CD4-positive, alpha-beta T cell (primary cell): Measurements from ENCODE around the gene SFRP5. TPM values are rescaled to one million over a fixed set of nuclear protein-coding genes. Genes with fewer than 3 reads are reported as not detected.

Experiments used
- ATAC-seq: fragments of 200-7000 bp; cut with Tn5 transposase; one replicate; pipeline ENCODE4 v1.10.0; 2022; ENCODE audit warnings: mild to moderate bottlenecking; ENCODE audit not compliant: poor library complexity
- CTCF ChIA-PET: fragments of 350-600 bp; sonication (Branson Sonifier 250); formaldehyde crosslinking; loops from one replicate; lab custom pipeline; 2021; ENCODE audit warnings: antibody characterized with exemption, inconsistent platforms; lab: Charles Lee
- POLR2A ChIA-PET: fragments of 350-600 bp; sonication (Branson Sonifier 250); formaldehyde crosslinking; loops from one replicate; lab custom pipeline; 2021; ENCODE audit warnings: antibody characterized with exemption, inconsistent platforms; lab: Charles Lee
- DNase-seq, 14 experiments: peaks; one replicate each; pipeline ENCODE4 v3.0.0-alpha.2; 2013 to 2020; ENCODE audit warnings: mixed read lengths in 2 of 14
- H3K27ac ChIP-seq, 2 donors: one replicate each; pipeline versions ENCODE4 v1.5.1 to v1.7.0; 2013; ENCODE audit warnings: low read length in 2 of 2, low read depth in 1 of 2, mild to moderate bottlenecking in 1 of 2
- H3K27me3 ChIP-seq, 2 experiments: 1 replicate in 1 of 2; 2 replicates in 1 of 2; pipeline versions ENCODE4 v1.6.1 to v1.7.0; 2013; ENCODE audit warnings: low read length in 2 of 2, control low read depth in 1 of 2, mild to moderate bottlenecking in 1 of 2, moderate library complexity in 1 of 2; ENCODE audit not compliant: insufficient read depth in 2 of 2, control insufficient read depth in 1 of 2
- H3K36me3 ChIP-seq: one replicate; pipeline ENCODE4 v1.6.1; 2013; ENCODE audit warnings: low read length, control low read depth; ENCODE audit not compliant: insufficient read depth
- H3K4me1 ChIP-seq: one replicate; pipeline ENCODE4 v1.6.1; 2013; ENCODE audit warnings: low read length, control low read depth; ENCODE audit not compliant: insufficient read depth
- H3K4me3 ChIP-seq: one replicate; pipeline ENCODE4 v1.5.1; 2013; ENCODE audit warnings: mild to moderate bottlenecking, low read length, moderate library complexity
- H3K9me3 ChIP-seq, 2 experiments: 1 replicate in 1 of 2; 2 replicates in 1 of 2; pipeline versions ENCODE4 v1.6.1 to v1.7.0; 2013; ENCODE audit warnings: low read length in 2 of 2, mild to moderate bottlenecking in 2 of 2, control low read depth in 1 of 2, moderate library complexity in 1 of 2; ENCODE audit not compliant: control insufficient read depth in 1 of 2, insufficient read depth in 1 of 2
- H3K27ac Mint-ChIP-seq: one replicate; pipeline ENCODE4 v1.8.0; 2020; ENCODE audit warnings: mixed read lengths
- H3K27me3 Mint-ChIP-seq: one replicate; pipeline ENCODE4 v1.8.0; 2021; ENCODE audit warnings: mixed read lengths
- H3K36me3 Mint-ChIP-seq: one replicate; pipeline ENCODE4 v1.8.0; 2021; ENCODE audit warnings: low read depth, mixed read lengths
- H3K4me1 Mint-ChIP-seq: one replicate; pipeline ENCODE4 v1.8.0; 2021; ENCODE audit warnings: low read depth, mixed read lengths
- H3K4me3 Mint-ChIP-seq: one replicate; pipeline ENCODE4 v1.8.0; 2020; ENCODE audit warnings: mild to moderate bottlenecking, mixed read lengths
- H3K9me3 Mint-ChIP-seq: one replicate; pipeline ENCODE4 v1.8.0; 2020; ENCODE audit warnings: mixed read lengths
- intact Hi-C, 2 experiments: fragments of 100-400 bp; cut with DNase I in 1 of 2; cut with micrococcal nuclease in 1 of 2; formaldehyde crosslinking; loops; one replicate each; pipeline versions ENCODE4 v1.15.1 to v1.9.0; 2023 to 2025; cut with DNase I, micrococcal nuclease
- total RNA-seq, 174 experiments: library from RNA in 2 of 174; stranded (reverse) in 2 of 174; gene quantifications; one replicate each; pipeline ENCODE4 v1.2.3 and lab custom pipeline; 2021 to 2026
- TF ChIP-seq, protein P1 (sequence below): fragments of 200-600 bp; IDR thresholded peaks from one replicate; pipeline ENCODE4 v1.8.0; 2022; ENCODE audit warnings: antibody characterized with exemption, mild to moderate bottlenecking

SFRP5 gene
- total RNA-seq, 2 experiments from 2014 or later = not detected

DNA sequence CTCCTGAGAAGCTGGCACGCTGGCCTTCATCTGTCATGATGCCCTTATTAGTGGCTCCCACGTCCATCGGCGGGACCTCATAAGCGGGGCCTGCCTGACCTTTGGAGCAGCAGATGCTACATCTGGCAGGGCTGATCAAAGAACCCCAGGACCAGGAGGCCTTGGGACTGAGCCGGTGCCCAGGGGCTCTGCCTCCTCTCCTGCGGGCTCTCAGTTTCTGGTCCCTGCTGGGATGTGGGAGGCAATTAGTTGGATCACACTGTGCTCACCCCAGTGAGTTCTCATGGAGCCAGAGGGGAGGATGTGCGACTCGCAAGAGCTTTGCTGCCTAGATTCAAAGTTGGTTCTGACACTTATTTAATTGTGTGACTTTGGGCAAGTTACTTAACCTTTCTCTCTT lies 28.7 kb upstream of the SFRP5 start:
- no peak overlapping the region for H3K27ac ChIP-seq
- TF ChIP-seq, protein P1, sequence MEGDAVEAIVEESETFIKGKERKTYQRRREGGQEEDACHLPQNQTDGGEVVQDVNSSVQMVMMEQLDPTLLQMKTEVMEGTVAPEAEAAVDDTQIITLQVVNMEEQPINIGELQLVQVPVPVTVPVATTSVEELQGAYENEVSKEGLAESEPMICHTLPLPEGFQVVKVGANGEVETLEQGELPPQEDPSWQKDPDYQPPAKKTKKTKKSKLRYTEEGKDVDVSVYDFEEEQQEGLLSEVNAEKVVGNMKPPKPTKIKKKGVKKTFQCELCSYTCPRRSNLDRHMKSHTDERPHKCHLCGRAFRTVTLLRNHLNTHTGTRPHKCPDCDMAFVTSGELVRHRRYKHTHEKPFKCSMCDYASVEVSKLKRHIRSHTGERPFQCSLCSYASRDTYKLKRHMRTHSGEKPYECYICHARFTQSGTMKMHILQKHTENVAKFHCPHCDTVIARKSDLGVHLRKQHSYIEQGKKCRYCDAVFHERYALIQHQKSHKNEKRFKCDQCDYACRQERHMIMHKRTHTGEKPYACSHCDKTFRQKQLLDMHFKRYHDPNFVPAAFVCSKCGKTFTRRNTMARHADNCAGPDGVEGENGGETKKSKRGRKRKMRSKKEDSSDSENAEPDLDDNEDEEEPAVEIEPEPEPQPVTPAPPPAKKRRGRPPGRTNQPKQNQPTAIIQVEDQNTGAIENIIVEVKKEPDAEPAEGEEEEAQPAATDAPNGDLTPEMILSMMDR = no peak
- H3K27me3 Mint-ChIP-seq = no peaks in the 10 kb centered on the region
- ATAC-seq (no peak), DNase-seq (no peak)
- H3K36me3 Mint-ChIP-seq = no peaks in the 10 kb centered on the region
- no peaks in the 10 kb centered on the region for H3K36me3 ChIP-seq
- ChIA-PET POLR2A (no interaction called here), CTCF (no interaction called here)
- H3K9me3 ChIP-seq = peaks cover 4 to 13% of the 10 kb centered on the region in 2 experiments
- peaks cover 22% of the 10 kb centered on the region for H3K4me1 ChIP-seq
- intact Hi-C loops = no loop called here
- H3K9me3 Mint-ChIP-seq = no peaks in the 10 kb centered on the region
- no peak overlapping the region for H3K4me3 Mint-ChIP-seq
- peaks cover 24% of the 10 kb centered on the region for H3K4me1 Mint-ChIP-seq
- H3K4me3 ChIP-seq = no peak overlapping the region
- no peaks in the 10 kb centered on the region for H3K27me3 ChIP-seq
- H3K27ac Mint-ChIP-seq = no peak overlapping the region

DNA sequence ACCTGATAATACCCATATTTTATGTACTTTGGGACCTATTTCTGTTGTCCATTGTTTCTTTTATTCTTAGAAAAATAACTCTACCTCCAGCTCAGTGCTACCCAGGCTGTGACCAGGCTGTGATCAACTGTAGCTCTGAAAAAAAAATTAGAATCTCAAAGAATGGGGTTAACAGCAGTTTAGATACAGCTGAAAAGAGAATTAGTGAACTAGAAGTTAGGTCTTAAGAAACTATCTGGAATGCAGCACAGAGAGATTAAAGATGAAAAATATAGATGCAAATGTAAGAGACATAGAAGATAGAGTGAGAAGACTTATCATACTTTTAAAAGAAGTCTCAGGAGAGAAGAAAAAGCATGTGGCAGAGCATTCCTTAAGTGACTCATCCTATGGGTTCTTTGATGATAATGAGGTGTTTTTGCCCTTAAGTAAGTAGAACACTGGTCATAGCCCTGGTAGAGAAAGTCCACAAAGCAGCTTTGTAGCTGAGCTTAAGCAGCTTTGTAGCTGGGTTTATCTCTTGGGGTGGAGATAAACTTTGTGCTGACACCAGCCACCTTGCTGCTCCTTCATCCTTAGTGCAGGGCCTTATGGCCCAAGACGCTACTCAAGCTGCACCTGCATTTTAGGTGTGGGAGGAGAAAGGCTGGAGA lies 27.3 kb upstream of the SFRP5 start:
- DNase-seq (no peak), ATAC-seq (no peak)
- Histone ChIP-seq H3K27me3 (no peaks in the 10 kb centered on the region), H3K4me3 (no peak overlapping the region), H3K36me3 (no peaks in the 10 kb centered on the region), H3K27ac (no peak overlapping the region), H3K9me3 (peaks cover 4 to 13% of the 10 kb centered on the region in 2 experiments), H3K4me1 (peaks cover 22% of the 10 kb centered on the region)
- CTCF ChIA-PET = no interaction called here
- H3K4me1 Mint-ChIP-seq = peaks cover 30% of the 10 kb centered on the region
- POLR2A ChIA-PET = interaction anchor here (1.0 kb wide), 1 partner anchor 70 kb away, joined by 3 read pairs; no protein-coding TSS in a partner anchor
- intact Hi-C loops = no loop called here
- TF ChIP-seq, protein P1 = no peak
- H3K27me3 Mint-ChIP-seq = no peaks in the 10 kb centered on the region
- H3K4me3 Mint-ChIP-seq = no peak overlapping the region
- H3K9me3 Mint-ChIP-seq = no peaks in the 10 kb centered on the region
- H3K27ac Mint-ChIP-seq = no peak overlapping the region
- no peaks in the 10 kb centered on the region for H3K36me3 Mint-ChIP-seq

DNA sequence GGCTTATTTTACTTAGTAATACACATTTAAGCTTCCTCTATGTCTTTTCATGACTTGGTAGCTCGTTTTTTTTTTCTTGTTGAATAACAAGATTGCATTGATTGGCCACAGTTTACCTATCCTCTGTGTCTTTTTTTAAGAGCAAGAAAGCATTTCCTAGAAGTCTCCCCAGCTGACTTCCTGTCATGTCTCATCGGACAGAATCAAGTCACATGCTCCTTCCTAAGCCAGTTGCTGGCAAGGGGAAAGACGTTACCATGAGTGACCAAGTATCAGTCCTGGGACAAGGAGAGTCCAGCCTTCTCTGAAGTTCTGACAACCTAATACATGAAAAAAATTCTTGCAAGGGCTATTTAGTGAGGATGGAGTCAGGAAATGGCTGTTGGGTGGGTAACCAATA lies 24.9 kb upstream of the SFRP5 start:
- Mint-ChIP-seq H3K36me3 (no peaks in the 10 kb centered on the region), H3K27ac (peak overlapping the region; percentile 23), H3K4me1 (peaks cover 36% of the 10 kb centered on the region), H3K4me3 (peak overlapping the region; percentile 6), H3K27me3 (no peaks in the 10 kb centered on the region), H3K9me3 (no peaks in the 10 kb centered on the region)
- DNase-seq (peak in 7 of 14 experiments; percentile 7 to 82 (median 36)), ATAC-seq (peak; percentile 73)
- Histone ChIP-seq H3K4me3 (peak overlapping the region; percentile 34), H3K4me1 (peaks cover 32% of the 10 kb centered on the region), H3K27ac (no peak overlapping the region), H3K36me3 (no peaks in the 10 kb centered on the region), H3K9me3 (peaks cover 4 to 13% of the 10 kb centered on the region in 2 experiments), H3K27me3 (no peaks in the 10 kb centered on the region)
- TF ChIP-seq, protein P1 = no peak
- ChIA-PET POLR2A (interaction anchor here (0.7 to 1.9 kb wide), 7 partner anchors 9 to 73 kb away, joined by 3 to 15 read pairs (median 4); partner anchors contain the start of genes GOLGA7B and ZFYVE27), CTCF (interaction anchor here (0.7 to 2.4 kb wide), 2 partner anchors 48 to 73 kb away, joined by 3 to 11 read pairs; no protein-coding TSS in a partner anchor)
- intact Hi-C loops = no loop called here
